GM21529 (cell line): Measurements from ENCODE around the gene FGGY.

Experiments
- ATAC-seq: cut with Tn5 transposase; IDR thresholded peaks from one replicate; pipeline ENCODE4 v1.9.1; 2021; ENCODE audit not compliant: unreplicated experiment

The FGGY gene

GRCh38 chr1:59378621-59379370 lies 81.9 kb downstream of the FGGY start:
- no peak for ATAC-seq

- no peak for ATAC-seq
Observed at GRCh38 chr1:59379371-59379728, 82.5 kb downstream of the FGGY start.

GRCh38 chr1:59383963-59384362 lies 87.1 kb downstream of the FGGY start:
- ATAC-seq: no peak

- ATAC-seq: no peak
Observed at GRCh38 chr1:59384443-59384842, 87.5 kb downstream of the FGGY start.

DNA sequence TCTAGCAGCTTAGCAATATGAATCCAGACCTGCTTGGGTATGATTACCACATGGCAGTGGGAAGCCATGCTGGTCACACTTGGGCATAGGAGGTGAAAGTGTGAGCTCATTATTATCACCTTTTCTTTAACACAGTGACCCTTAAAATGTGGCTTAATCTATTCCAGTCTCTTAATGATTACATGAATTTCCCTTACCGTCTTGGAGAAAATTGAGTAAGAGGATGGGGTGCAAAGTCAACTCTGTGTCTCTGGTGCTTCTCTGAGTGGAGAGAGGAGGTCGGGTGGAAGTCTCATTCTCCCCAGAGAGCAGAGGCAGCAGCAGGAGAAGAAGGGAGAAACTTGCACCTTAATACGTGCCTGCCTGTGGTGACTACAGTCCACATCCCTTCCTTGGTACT lies 91.3 kb downstream of the FGGY start:
- no peak for ATAC-seq

DNA sequence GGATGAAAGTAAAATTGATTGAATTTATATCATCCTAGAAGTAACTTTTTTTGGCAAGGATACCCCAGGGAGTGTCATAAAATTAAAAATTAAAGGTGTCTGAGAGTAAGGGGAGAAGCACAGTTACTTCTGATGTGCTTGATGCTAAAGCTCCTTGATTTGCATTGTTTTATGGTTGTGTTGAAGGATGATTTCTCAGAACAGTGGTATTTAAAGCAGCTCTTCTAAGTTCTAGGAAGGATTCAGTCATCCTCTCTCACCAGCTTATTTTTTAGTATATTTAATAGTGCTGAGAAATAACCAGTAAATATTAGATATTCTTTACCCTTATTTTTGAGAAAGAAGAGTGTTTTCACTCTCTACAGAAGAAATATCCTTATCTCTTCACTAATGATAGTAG lies 93.0 kb downstream of the FGGY start:
- ATAC-seq: no peak

DNA sequence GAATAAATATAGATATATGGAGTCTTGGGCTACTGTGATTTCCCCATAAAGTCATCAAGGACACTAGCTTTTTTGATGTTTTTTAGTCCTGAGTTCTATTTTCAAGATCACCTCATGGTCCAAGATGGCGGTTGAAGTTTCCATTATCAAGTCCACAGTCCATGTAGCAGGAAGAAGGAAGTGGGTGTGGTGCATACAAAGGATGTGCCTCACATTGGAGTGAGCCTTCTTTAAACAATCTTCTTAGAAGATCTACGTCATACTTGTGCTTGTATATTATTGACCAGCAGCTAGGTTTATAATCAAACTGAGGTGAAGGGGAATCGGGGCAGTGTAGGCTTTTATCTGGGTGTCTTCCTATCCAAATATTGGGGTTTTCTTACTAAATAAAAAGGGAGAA lies 93.4 kb downstream of the FGGY start:
- ATAC-seq: no peak

GRCh38 chr1:59391212-59392179 lies 94.6 kb downstream of the FGGY start:
- ATAC-seq: peak; percentile 78

DNA sequence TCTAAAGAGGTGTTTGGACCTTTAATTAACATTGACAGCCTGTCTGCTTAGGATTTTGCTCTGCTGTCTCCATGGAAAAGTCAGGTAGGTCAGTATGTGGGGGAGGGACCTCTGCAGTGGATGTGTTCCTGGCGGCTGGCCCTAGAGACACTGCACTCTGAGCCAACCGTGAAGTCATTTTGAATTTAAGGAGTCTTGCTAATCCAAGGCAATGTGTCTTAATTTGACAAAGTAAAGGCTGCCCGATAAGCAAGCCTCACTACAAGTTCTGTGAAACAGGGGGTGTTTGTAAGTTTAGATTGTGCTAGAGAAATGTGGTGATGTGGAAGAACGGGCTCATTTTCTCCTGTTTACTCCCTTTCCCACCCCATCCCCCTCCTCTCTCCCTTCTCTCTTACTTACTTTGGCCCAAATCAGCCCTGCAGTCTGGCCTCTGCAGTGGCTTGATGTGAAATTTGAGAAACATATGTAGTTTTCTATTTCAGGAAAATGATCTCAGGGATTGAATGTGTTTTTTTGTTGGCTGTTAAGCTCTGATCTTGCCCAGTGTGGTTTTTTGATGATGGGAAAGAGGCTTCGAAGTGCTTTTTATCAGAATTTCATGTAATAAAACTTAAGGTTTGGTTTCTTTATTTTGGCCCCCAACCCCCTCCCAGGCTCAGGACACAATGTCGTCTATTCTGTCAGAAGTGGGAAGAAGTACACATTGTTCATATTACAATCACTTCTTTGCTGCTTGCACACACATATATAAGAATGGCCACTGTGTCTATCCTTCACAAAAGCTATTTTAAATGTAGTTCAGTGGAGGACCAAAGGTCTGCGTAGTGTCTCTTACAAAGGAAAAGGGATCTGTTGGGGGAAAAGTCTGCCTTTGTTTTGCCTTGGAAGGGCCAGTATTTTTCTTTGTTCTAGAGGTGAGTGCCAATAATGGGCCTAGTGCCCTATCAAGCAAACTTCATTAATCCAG lies 96.6 kb downstream of the FGGY start:
- ATAC-seq: no peak

DNA sequence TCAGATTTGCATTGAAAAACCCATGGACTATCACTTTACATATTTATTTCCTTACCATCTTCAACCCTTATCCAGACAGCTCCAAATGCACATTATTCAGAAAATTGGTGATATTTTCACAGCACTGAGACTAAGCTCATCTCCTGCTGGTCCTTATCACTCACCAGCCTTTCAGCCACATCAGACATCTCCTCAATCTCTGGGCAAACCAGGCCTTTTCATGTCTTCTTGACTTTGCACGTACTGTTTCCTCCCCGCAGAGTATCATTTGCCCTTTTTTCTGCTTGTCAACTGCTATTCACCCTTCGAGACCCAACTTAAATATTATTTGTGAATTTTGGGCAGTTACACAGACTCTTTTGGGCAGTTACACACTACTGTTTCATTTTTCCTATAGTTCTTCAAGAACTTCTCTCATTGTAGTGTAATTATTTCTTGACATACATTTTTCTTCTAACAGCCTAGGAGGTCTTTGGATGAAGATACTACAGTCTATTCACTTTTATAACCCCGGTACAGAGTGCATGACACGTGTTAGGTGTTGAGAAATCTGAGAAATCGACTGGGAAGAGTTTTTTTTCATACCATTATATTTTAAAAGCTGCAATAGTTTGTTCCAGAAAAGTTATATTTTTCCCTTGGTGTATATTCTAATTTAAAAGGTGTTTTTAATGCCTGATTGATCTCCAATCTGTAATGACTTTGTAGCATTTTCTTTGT lies 98.0 kb downstream of the FGGY start:
- no peak for ATAC-seq

- ATAC-seq: no peak
Observed at GRCh38 chr1:59396387-59396786, 99.5 kb downstream of the FGGY start.

GRCh38 chr1:59397139-59397858 lies 100.4 kb downstream of the FGGY start:
- ATAC-seq: no peak

GRCh38 chr1:59399642-59400041 lies 102.7 kb downstream of the FGGY start:
- ATAC-seq: no peak

DNA sequence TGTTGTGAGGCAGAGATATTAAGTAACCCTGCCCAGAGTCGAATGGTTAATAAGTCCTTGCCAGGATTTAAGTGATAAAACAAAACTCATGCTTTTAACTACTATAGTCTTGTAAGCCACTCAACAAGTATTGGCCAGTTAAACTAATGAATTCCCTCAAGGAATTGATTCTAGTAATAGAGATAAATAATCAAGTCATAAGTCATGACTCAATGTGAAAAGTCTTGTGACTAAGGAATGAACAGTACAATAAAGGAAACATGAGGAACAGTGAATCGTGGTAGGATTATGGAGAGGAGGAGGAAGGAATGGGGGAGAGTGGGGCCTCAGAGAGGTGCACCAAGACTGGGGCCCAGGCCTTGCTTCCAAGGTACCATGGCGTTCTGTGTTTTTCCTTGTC lies 104.7 kb downstream of the FGGY start:
- ATAC-seq: no peak

DNA sequence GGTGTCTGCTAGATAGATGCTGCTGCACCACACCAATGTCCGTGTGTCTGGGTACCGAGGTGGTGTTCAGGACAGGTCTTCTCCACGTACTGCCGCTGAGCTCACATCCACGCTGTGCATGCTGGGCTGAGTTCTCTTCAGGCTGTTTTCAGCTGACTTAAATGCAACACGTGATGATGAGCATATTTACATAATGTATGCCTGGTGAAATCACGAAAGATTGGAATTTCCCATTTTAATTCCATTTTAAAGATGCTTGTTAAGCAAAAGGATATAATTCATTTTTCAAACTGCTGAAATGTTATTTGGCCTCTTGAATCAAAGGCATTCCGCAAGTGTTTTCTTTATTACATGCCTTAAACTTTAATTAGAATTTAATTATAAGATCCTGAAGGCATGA lies 107.9 kb downstream of the FGGY start:
- no peak for ATAC-seq

DNA sequence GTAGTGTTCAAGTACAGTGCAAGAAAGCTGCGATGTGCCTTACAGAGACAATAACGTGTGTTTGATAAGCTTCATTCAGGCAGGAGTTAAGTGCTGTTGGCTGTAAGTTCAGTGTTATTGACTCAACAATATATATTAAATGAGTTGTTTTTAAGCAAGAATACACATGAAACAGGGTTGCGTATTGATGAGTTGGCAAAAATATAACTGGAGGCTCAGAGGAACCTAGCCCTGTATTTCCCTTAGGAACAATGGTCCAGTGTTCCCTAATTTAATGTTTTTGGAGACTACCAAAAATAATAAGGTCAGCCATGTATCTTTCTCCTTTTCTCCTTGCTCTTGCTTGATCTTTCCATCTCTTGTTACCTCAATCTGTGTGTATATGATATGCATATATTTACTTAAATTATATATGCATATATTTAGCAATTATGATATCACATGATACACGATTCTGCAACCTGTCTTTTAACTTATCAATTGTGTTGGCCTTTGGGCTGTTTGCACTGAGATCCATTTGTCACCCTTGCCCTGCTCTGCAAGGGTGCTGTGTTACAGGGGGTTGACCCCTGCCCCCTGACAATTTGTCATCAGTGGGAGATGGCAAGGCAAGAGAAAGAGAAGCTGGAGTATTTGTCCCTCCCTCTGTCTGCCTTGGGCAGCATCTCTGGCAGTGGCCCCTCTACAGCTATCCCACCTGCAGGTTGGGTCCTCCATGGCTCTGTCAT lies 109.7 kb downstream of the FGGY start:
- no peak for ATAC-seq

DNA sequence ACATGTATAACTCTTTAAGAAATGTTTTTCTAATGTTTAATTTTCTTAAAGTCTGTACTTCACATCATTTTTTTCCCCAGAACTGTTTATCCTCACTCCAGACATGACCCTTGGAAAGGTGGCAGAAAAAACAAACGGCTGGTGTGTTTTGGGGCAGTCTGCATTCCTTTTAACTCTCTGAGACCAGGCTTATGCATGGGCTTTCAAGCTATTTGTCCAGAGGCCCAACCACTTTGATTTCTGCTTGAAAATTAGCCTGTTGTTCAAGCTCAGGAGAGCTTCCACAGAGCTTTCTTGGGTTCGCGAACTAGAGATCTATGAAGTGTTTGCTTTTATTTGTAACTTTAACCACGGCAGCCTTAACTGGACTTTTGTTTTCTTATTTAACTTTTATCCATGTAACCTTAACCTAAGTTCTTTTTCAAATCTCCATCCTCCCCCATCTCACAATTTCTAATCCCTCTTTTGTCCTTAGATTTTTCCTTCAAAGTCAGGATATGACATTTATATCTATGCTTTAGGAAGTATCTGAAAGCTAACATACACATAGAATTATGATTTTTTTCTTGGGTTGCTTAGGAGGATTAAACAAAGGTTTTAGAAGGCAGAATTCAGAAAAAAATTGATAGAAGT lies 111.8 kb downstream of the FGGY start:
- no peak for ATAC-seq

GRCh38 chr1:59409549-59409948 lies 112.7 kb downstream of the FGGY start:
- no peak for ATAC-seq

DNA sequence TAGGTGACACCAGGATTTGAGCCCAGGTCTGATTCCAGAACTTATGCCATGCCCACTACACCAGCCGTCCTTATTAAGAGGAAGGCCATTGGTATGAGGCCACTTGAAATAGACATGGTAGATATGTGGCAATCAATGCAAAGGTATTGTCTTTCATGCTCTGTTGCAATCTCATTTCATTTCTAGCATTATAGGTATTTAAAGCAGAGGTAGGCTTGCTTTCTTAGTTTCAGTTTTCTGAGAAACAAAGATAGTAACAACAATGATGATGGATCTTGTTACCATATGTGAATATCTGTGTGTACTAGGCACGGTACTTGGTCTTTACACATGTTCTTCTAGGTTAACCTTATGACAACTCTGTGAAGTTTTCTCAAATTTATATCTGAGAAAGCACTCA lies 113.1 kb downstream of the FGGY start:
- ATAC-seq: no peak
